IPS-15b (cell line): ENCODE results near the gene EMC6.
"Not testable (repeated sequence)": the region's sequence is repeated elsewhere in the genome, so short reads cannot be mapped to it uniquely, and the experiment has no call there.

Experiments used
- H3K27me3 ChIP-seq: one replicate; pipeline ENCODE4 v1.6.1; 2013; ENCODE audit warnings: low read length; ENCODE audit not compliant: control insufficient read depth, insufficient read depth
- H3K36me3 ChIP-seq: one replicate; pipeline ENCODE4 v1.6.1; 2013; ENCODE audit warnings: low read length; ENCODE audit not compliant: control insufficient read depth, insufficient read depth
- H3K4me1 ChIP-seq: one replicate; pipeline ENCODE4 v1.6.1; 2013; ENCODE audit warnings: mild to moderate bottlenecking, low read length; ENCODE audit not compliant: control insufficient read depth, insufficient read depth
- H3K4me3 ChIP-seq: one replicate; pipeline ENCODE4 v1.5.1; 2013; ENCODE audit warnings: low read depth, low read length
- H3K9ac ChIP-seq: one replicate; pipeline ENCODE4 v1.6.1; 2013; ENCODE audit warnings: low read depth, mild to moderate bottlenecking, low read length
- H3K9me3 ChIP-seq: one replicate; pipeline ENCODE4 v1.6.1; 2013; ENCODE audit warnings: mild to moderate bottlenecking, low read length; ENCODE audit not compliant: control insufficient read depth, insufficient read depth

Gene EMC6

GRCh38 chr17:3699951-3700350 lies 31.3 kb downstream of the EMC6 start:
- H3K4me3 ChIP-seq, result no peak overlapping the region
- H3K9ac ChIP-seq, result no peak overlapping the region
- H3K27me3 ChIP-seq, result peaks cover 19% of the 10 kb centered on the region

DNA sequence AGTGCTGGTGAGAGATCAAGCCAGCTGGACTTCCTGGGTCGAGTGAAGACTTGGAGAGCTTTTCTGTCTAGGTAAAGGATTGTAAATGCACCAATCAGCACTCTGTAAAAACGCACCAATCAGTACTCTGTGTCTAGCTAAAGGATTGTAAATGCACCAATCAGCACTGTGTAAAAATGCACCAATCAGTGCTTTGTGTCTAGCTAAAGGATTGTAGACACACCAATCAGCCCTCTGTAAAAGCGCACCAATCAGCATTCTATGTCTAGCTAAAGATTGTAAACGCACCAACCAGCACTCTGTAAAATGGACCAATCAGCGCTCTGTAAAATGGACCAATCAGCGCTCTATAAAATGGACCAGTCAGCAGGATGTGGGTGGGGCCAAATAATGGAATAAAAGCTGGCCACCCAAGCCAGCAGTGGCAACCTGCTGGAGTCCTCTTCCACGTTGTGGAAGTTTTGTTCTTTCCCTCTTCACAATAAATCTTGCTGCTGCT lies 33.5 kb downstream of the EMC6 start:
- H3K27me3 ChIP-seq, H3K4me1 ChIP-seq, H3K36me3 ChIP-seq, H3K9me3 ChIP-seq, H3K9ac ChIP-seq, H3K4me3 ChIP-seq: not testable (repeated sequence)

More at GRCh38 chr17:3699951-3700350, 31.3 kb downstream of the EMC6 start:
- Histone ChIP-seq H3K36me3 (no peaks in the 10 kb centered on the region), H3K4me1 (no peaks in the 10 kb centered on the region), H3K9me3 (no peaks in the 10 kb centered on the region)

DNA sequence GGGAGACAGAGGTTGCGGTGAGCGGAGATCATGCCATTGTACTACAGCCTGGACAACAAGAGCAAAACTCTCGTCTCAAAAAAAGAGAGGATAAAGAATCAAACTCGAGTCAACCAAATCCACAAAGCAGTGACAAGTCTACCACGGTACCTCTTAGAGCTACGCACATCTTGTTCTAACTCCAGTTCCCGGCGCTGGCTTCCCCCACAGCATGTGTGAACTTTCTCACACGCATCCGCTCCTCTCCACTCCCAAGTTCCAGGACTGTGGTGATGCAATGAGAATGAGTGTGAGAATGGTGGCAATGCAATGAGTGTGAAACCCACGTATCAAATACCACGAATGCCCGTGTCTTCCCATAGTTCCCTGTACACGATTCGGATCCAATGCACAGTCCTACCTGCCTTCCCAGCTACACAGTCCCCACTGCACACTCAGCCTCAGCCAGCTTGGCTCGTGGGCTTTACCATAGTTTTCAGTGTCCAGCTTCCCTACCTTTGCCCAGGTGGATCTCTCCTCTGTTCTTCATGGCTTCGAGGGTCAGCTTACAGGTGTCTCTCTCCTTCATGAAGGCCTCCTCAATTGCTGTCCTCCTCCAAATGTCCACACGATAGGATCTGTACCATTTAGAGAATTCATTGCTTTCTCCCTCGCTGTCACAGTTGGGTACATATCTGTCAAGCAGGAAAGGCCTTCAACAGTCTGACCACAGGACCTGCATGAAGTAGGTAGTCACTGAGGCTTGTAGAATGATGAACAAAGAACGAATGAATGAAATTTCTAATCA lies 36.5 kb downstream of the EMC6 start:
- Histone ChIP-seq H3K4me3 (no peak overlapping the region), H3K4me1 (no peaks in the 10 kb centered on the region), H3K27me3 (no peaks in the 10 kb centered on the region), H3K9ac (no peak overlapping the region), H3K9me3 (no peaks in the 10 kb centered on the region), H3K36me3 (no peaks in the 10 kb centered on the region)

GRCh38 chr17:3705718-3705984 lies 37.0 kb downstream of the EMC6 start:
- H3K4me3 ChIP-seq, result not testable (repeated sequence)

GRCh38 chr17:3708366-3708765 lies 39.8 kb downstream of the EMC6 start:
- H3K9me3 ChIP-seq, result no peaks in the 10 kb centered on the region
- H3K36me3 ChIP-seq, result no peaks in the 10 kb centered on the region
- H3K4me1 ChIP-seq, result no peaks in the 10 kb centered on the region
- no peak overlapping the region for H3K4me3 ChIP-seq
- no peaks in the 10 kb centered on the region for H3K27me3 ChIP-seq
- H3K9ac ChIP-seq, result no peak overlapping the region

More at GRCh38 chr17:3705718-3705984, 37.0 kb downstream of the EMC6 start:
- H3K4me1 ChIP-seq, H3K9ac ChIP-seq, H3K9me3 ChIP-seq, H3K36me3 ChIP-seq, H3K27me3 ChIP-seq: not testable (repeated sequence)

- Histone ChIP-seq H3K9ac (no peak overlapping the region), H3K36me3 (peaks cover 6% of the 10 kb centered on the region), H3K9me3 (no peaks in the 10 kb centered on the region), H3K4me3 (no peak overlapping the region), H3K4me1 (no peaks in the 10 kb centered on the region), H3K27me3 (no peaks in the 10 kb centered on the region)
Measured at GRCh38 chr17:3710951-3711383, 42.4 kb downstream of the EMC6 start.

DNA sequence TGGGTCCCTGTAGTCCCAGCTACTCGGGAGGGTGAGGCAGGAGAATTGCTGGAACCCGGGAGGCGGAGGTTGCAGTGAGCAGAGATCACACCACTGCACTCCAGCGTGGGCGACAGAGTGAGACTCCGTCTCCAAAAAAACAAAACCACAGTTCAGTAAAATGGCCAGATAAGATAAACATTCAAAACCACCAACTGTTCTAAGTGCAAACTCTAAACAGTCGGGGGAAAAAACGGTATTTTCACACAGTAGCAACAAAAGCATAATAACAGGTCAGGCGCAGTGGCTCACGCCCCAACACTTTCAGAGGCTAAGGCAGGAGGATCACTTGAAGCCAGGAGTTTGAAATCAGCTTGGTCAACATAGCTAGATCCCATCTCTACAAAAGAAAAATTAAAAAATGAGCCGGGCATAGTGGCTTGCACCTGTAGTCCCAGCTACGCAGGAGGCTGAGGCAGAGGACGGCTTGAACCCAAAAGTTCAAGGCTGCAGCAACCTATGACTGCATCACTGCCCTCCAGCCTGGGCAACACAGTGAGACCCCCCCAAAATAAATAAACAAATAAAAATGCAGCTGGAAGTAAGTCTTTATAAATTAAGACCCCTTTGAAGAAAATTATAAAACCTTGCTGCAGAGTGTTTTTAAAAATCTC lies 44.3 kb downstream of the EMC6 start:
- Histone ChIP-seq H3K9me3 (no peaks in the 10 kb centered on the region), H3K4me1 (no peaks in the 10 kb centered on the region), H3K9ac (no peak overlapping the region), H3K4me3 (no peak overlapping the region), H3K36me3 (peaks cover 12% of the 10 kb centered on the region), H3K27me3 (no peaks in the 10 kb centered on the region)

DNA sequence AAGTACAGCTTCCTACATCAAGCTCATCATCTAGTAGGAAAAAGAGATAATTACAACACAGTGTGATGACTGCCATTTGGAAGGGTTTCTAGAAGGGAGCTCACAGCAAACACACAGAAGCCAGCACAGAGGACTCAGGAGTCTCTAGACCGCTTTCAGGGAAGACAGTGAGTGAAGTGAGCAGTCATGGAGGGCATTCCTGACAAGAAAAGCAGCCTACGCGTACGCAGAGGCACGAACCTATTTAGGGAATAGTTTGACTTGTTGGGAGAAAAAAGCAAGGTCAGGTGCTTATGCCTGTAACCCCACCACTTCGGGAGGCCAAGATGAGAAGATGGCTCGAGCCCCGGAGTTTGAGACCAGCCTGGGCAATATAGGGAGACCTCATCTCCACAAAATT lies 46.7 kb downstream of the EMC6 start:
- Histone ChIP-seq H3K27me3 (no peaks in the 10 kb centered on the region), H3K9me3 (no peaks in the 10 kb centered on the region), H3K4me1 (no peaks in the 10 kb centered on the region), H3K9ac (no peak overlapping the region), H3K36me3 (peaks cover 15% of the 10 kb centered on the region), H3K4me3 (no peak overlapping the region)

DNA sequence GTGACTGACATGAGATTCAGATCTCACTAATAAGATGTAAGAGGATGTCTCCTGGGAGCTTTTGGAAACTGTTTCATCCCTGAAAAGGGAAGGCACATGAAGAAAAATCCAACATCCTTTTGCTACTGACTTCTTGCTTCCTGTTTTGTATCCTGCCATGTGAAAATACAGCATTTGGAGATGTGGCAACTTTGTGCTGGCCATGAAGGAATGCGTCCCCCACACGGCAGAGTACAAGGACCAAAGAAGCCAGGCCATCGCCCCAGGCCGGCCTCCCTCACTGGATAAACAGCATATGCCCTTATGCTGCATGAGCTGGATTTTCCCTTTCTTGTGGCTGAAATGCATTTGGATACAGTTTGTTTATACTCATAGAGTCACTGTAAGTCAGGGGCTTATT lies 49.6 kb downstream of the EMC6 start:
- Histone ChIP-seq H3K9ac (no peak overlapping the region), H3K9me3 (no peaks in the 10 kb centered on the region), H3K27me3 (no peaks in the 10 kb centered on the region), H3K36me3 (peaks cover 15% of the 10 kb centered on the region), H3K4me1 (peaks cover 6% of the 10 kb centered on the region), H3K4me3 (no peak overlapping the region)

- Histone ChIP-seq H3K4me3 (no peak overlapping the region), H3K27me3 (no peaks in the 10 kb centered on the region), H3K36me3 (peaks cover 15% of the 10 kb centered on the region), H3K9ac (no peak overlapping the region), H3K4me1 (peaks cover 6% of the 10 kb centered on the region), H3K9me3 (no peaks in the 10 kb centered on the region)
Measured at GRCh38 chr17:3719265-3719664, 50.7 kb downstream of the EMC6 start.
